GM18868 (cell line): Measurements from ENCODE around the gene CCDC201.

Source experiments
- ATAC-seq: cut with Tn5 transposase; IDR thresholded peaks from one replicate; pipeline ENCODE4 v1.9.1; 2021; ENCODE audit warnings: mild to moderate bottlenecking, moderate library complexity; ENCODE audit not compliant: unreplicated experiment

CCDC201 gene, protein sequence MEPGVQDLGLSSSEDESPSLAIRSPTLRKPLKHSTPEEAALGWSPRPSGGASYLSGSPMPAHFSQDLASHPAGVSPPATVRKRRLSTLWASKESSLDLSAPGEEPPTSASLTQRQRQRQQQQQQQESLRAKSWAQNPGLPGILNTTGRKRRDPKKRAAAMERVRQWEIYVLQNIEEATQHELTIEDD

DNA sequence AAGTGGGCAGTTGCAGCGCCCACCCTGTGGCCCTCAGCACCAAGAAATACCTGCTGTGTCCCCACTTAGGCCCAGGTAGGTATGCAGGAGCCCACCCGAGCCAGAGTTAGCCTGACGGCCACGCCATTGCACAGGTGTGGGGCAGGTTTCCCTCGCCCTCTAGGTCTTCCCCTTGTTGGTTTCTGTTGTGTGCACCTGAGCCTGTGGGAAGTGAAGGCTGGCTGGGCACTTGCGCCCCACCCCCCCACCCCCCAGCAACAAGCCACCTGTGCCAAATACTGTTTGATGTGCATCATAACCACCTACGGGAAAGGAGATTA lies at the start of gene CCDC201:
TSS of gene CCDC201 (minus strand) at position 48 of the 320 bp plus-strand sequence. CDS start 75 bp downstream, outside the sequence.
- ATAC-seq, result no peak

DNA sequence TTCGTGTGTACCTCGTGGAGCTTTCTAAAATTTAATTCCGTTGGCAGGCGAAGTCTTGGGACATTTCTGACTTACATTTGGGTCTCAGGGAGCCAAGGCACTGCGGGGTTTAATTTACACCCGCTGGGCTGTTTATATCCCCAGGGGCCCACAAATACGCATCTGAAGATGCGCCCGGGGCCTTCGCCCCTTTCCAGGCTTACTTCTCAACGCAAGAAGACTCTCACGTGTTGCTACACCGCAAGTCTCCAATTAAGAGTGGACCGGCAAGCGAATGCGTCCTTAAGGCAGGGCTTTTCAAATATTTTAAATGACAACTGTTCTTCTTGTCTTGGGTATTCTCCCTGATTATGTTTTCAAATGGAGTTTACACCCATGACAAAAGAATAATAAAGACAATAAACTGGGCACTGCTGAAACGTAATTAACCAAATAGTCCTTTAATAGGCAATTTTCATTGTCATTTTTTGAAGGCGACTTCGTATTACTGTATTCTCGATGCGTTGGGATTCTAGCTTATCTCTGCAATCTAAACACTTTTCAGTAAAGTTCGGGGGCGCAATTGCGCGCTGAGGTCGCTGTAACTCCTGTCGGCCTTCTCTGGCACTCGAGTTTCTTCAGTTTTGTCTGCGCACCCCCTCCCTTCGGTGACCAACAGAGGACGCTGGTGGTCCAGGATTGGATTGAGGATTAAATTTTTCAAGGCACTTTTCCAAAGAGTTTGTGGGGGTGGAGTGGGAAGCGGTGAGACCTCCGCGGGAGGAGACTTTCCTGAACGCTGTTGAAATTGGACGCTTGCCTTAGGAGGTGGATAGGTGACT lies 49.0 kb upstream of the CCDC201 start:
- ATAC-seq, result no peak

DNA sequence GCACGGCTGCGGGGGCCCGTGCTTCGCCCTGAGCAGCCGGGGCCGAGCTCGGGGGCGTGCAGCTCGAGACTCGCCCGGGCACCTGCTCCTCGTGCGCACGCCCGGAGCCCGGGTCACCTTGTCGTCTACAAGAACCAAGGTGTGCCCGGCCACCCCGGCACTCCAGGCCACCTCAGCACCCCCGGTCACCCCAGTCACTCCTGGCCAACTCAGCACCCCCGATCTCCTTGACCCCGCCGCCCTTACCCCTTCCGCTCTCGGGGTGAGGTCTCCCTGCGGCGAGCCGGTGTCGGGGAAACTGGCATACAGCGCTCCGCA lies 48.5 kb upstream of the CCDC201 start:
- ATAC-seq, result no peak

DNA sequence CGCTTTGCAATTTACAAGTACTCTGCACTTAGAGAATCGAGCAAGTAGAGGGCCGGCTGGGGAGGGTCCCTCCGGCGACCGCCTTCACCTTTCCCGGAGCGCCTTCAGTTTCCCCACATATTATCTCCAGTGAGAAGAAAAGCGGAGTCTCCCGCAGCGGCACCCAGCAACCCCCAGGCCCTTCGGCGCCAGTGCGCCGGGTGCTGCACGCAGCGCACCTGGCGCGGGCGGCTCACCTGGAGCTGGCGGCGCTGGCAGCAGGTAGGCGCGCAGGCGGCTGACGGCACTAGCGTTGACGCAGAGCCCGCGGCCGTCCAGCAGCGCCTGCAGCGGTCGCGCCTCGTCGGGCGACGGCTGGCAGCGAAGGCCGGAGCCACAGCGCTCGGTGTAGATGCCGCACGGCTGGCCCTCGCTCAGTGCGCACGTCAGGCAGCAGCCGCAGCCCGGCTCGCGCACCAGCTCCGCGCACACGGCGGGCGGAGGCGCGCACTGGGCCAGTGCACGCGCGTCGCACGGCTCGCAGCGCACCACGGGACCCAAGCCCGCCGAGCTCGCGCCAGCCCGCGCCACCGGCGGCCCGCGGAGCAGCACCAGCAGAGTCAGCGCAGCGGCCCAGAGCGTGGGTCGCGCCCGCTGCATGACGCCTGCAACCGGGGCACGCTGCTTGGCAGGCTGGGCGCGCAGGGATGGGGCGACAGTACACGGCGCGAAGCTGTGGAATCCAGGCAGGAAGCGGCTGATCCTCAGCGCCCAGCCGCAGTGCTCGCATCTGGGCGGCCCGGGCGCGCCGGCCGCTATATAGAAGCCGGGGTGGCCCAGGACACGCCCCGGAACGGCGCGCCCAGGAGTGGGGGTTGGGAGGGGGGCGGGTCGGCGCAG lies 47.9 kb upstream of the CCDC201 start, which contains the start of gene IGFBP3:
TSS of gene IGFBP3 (minus strand) at position 771 of the 879 bp plus-strand sequence. CDS start at position 639, 132 bp downstream.
- peak; percentile 39 for ATAC-seq

DNA sequence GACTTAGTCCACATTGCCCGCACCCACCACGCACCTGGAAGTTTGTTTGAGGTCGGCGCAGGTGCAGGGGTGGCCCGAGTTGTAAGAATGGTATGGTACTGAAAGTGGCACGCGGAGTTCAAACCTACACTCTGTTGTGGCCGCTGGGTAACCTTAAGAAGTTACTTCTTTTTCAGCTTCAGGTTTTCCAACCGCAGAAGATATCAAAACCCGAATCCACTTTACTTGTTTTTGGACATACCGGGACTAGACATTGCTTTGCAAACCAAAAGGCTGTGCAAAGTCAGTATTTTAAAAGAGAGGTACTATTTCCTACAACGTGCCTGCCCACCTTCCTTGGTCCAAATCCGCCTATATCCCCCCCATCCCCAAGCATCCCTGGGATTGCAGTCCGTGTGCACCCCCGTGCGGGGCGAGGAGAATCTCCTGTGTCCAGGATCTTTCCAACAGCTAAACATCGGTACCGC lies 47.1 kb upstream of the CCDC201 start:
- no peak for ATAC-seq

DNA sequence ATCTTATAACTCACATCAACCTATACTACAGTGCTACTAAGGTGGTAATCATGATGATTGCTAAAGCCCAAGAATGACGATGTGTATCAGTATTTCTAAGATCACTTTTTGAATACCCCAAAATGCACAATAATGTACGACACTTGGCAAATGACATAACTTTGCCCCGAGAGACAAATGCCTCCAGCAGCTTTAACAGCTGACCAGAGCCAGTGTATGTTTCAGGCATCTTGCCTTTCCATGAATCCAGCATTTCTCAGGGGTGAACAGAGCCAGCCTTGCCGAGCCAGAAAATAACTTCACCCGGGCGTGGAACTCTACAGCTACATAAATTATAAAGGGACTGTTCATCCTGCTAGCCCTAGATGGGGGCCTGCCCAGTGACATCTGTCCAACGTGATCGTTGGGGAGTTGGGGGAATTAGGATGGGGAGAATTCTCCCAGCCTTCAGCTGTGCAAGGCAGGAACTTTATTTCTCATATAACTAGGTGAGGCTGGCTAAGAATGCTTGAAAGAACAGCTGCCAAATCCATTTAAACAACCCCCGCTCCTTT lies 46.4 kb upstream of the CCDC201 start:
- ATAC-seq, result no peak

DNA sequence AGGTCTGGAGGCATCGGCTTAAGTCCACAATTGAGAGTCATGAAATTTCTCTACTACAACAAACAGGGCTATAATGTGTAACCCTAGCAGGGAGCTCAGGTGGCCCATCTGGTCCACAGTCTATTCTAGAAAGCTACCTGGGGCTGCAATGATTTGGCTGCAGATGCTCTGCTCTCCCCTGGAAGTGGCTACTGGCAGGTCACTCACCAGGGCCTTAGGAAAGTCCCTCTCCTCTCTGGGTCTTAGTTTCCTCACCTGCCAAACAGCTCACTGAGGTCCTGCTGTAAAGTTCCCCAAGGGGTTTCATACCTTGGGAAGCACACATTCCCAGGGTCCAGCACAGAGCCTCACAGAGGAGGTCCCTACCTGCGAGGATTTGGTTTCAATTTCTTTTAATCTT lies 45.7 kb upstream of the CCDC201 start:
- ATAC-seq, result no peak

DNA sequence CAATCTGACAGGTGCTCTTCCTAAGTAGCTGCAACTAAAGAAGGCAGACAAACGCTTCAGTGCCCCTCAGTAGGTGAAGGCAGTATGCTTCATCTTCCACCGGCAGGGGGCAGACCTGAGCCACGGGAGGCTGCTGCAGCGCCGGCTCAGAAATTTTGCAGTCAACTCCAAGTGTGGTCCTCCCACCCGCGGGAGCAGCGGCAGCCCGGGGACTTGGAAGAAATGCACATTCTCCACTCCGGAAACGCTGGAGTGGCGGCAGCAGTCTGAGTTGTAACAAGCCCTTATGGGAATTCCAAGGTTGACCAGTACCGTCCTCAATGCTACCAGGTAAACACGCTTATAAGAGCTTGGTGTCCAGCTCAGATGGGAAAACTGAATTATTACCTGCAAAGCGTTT lies 44.8 kb upstream of the CCDC201 start:
- peak; percentile 65 for ATAC-seq

DNA sequence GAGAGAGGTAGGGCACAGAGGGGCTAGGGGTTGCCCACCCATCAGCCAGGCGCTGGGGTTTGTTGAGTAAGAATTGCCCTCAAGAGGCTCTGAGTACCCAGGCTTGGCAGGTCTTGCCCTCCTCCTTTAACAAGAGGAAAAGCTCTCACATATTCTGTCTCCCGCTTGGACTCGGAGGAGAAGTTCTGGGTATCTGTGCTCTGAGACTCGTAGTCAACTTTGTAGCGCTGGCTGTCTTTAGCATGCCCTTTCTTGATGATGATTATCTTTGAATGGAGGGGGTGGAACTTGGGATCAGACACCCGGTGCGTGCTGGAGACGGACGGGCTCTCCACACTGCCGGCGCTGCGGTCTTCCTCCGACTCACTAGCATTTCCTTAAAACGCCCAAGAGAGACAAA lies 44.2 kb upstream of the CCDC201 start:
- no peak for ATAC-seq

DNA sequence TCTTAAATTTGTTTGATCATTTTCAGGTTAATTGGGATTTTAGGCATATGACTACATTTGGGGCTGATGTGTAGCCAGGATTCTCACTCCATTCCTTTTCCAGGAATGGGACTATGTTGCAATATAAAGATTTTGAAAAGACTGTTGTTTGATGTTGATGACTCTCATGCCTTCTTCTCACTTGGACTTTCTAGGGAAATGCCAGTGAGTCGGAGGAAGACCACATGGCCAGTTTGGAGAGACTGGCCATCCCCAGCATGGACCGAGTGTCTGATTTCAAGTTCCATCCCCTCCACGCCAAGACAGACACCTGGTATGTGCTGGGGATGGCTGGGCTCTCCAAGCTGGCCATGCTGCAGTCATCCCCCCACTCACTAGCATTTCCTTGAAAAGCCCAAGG lies 42.7 kb upstream of the CCDC201 start:
- no peak for ATAC-seq

DNA sequence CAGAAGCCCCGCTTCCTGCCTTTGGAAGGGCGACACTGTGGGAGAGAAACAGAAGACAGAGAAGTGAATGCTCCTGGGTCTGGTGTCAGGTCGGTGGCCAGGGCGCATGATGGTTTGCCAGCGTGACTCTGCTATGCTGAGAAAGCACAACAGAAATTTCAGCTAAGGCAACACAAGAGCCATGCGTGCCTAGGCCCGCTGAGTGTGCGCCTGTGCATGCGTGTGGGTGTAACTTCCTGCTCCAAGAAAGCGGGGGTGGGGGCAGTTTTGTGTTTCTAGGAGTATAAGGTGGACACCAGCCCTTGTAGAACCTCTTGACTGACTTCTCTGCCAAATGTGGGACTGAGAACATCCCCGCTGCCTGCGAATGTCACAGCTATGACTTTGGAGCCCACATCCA lies 42.0 kb upstream of the CCDC201 start:
- no peak for ATAC-seq

DNA sequence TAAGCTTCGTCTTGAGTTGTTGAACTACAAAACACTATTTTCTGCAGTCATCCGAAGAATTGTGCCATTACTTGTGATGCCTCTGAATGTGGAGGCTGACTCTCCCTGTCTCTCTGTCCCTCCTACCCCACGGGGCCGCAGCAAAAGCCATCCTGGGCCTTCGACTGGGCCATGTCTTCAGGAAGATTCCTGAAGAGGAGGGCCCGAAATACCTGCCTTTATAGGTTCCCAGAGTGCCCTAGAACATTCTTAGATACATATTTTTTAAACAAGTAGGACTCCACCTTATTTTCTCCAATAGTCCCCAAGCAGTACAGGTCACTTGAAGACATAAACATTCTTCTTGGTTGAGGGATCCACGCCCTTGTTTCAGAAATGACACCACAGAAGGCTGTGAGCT lies 40.1 kb upstream of the CCDC201 start:
- ATAC-seq, result no peak

DNA sequence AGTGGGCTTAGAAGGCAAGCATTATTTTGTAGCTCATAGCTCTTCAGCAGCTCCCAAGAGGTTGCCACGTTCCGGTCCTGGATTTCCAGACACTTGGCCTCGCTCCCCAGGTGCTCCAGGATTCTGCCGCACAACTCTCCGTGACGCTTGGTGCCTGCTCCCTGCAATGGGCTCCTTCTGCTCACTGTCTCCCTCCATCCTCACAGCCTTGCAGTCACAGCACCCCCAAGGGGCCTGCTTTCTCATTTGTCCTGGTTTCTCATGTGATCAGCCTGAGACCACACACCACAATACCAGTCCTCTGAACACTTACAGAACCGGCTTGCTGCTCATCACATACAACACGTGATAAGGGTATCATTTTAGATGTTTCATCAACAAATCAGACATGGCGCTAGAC lies 38.4 kb upstream of the CCDC201 start:
- ATAC-seq, result no peak

DNA sequence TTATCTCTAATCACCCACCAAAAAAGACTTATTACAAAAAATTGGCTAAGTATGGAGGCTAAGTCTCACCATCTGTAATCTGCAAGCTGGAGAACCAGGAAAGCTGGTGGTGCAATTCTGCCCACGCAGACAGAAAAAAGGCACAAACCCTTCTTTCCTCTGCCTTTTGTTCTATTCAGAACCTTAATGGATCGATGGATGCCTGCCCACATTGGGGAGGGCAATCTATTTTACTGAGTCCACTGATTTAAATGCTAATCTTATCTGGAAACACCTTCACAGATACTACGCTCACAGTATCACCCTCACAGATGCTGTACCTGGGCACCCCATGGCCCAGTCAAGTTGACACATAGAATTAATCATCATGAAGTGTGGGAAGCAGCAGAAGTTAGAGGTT lies 38.0 kb upstream of the CCDC201 start:
- no peak for ATAC-seq

DNA sequence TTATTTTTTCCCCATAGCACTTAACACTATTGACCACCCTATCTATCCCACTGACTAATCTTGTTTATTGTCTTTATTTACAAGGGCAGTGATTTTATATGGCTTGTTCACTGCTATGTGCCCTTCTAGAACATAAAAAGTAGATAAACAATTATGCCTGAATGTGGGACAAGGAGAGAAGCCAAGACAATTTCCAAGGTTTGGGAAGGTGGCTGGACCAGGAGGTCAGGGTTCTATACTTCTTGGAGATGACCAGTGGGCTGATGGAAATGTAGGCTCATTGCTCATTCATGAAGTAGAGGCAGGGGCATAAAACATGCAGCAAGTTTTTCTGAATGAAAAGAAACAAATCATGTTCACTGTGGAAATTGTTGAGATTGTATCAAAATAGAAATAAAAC lies 36.7 kb upstream of the CCDC201 start:
- ATAC-seq, result no peak

DNA sequence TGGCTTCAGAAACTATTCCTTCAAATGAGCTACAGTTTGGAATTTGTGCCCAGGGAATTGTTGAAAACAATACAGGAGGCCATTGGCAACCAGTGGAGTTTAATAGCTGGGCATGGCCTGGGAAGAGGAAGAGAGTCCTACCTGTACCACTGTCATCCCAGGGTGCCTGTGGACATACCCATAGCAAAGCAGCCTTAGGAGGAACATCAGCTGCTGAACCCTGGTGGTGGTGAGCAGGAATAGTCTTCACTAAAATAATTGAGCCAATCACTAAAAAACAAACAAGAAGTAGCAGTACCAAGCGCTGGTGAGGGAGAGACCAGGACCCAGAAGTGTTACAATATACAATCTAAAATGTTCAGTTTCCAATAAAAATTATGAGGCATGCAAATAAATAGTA lies 29.9 kb upstream of the CCDC201 start:
- no peak for ATAC-seq

DNA sequence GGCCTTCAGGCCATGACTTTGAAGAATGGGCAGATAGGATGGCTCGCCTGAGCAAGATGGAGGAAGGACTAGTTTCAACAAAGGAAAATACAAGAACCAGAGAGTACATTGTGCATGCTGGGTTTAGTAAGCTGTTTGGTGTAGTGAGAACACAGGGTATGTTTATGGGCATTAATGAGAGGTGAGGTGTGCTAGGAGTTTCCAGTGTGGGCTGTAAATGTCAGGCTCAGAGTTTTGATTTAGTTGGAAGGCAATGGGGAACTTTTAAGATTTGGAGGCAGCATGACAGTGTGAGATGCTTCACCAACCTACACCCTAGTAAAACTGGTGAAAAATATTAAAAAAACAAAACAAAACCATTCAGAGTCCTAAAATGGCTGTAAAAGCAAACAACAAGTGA lies 28.7 kb upstream of the CCDC201 start:
- no peak for ATAC-seq

DNA sequence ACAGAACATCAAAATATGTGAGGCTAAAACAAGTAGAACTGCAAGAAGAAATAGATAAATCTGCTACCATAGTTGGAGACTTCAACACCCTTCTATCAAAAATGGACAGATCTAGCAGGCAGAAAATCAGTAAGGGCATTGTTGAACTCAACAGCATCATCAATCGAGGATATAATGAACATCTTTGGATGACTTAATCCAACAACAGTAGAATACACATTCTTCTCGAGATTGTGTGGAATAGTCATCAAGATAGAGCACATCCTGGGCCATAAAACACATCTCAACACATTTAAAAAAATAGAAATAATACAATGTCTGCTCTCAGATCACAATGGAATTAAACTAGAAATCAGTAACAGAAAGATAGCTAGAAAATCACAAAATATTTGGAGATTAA lies 25.3 kb upstream of the CCDC201 start:
- ATAC-seq, result no peak

DNA sequence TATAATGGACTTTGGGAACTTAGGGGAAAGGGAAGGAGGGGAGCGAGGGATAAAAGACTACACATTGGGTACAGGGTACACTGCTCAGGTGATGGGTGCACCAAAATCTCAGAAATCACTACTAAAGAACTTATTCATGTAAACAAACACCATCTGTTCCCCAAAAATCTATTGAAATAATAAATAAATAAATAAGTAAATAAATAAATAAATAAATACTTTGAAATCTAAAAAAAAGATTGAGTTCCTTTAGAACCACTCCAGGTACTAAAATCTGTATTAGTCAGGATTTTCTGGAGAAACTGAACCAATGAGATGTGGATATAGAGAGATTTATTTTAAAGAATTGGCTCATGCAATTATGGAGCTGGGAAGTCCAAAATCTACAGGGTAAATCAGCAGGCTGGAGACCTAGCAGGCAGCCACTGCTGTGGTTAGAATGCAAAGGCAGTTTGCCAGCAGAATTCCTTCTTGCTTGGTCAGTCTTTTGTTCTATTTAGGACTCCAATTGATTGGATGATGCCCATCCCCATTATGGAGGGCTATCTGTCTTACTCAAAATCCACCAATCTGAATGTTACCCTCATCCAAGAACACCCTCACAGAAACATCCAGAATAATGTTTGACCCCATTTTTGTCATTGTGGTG lies 24.3 kb upstream of the CCDC201 start:
- ATAC-seq, result no peak

DNA sequence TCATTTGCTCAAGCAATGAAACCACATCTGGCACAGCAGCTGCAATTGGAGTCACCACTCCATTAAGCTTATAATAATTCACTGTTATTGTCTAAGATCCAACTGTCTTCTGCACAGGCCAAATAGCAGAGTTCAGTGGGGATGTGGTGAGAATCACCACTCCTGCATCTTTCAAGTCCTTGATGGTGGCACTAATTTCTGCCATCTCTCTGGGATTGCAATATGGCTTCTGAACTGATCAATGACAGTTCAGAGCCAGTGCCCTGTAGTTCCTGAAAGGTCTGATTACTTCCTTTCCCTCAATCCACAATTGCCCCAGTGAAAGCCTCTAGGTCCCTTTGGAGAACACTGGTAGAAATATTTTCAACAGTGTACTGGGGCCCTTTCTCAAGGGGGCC lies 21.8 kb upstream of the CCDC201 start:
- ATAC-seq, result no peak
